ENCODE measurements around the gene KCNQ4. TPM values are rescaled to one million over a fixed set of nuclear protein-coding genes. Genes with fewer than 3 reads are reported as not detected.

KCNQ4 gene
- total RNA-seq (2021) (0.68 and 0.81 TPM in 2 replicates), Bru-seq, nascent RNA (percentile 26 among the genes with signal in this experiment), BruChase-seq, experiment 1, labeled RNA remaining after a 2-hour chase (percentile 26 among the genes with signal in this experiment), BruChase-seq, experiment 2, labeled RNA remaining after a 6-hour chase (percentile 20 among the genes with signal in this experiment)
- long read RNA-seq, partial matches to known transcripts: 0 of 1 reads
- long read RNA-seq, other reads (novel, unspliced or antisense): 1 of 1 reads

- Histone ChIP-seq H3K4me2 (peak within 1 kb of the TSS; percentile 74), H3K4me1 (replicated peaks; ENCODE audit: insufficient read depth) (no peaks in the 10 kb centered on the region), H4K20me1 (ENCODE audit: insufficient read depth) (no peaks in the 10 kb centered on the region), H3F3A (ENCODE audit: insufficient read depth, low read depth) (peaks cover 7% of the 10 kb centered on the region; the same call in 1 of the 2 replicates), H3K36me3 (ENCODE audit: low read depth) (no peaks in the 10 kb centered on the region), H3K27ac (no peak within 1 kb of the TSS), H3K4me3 (peak within 1 kb of the TSS; percentile 54; the same call in 1 of the 2 replicates), H3K9me2 (ENCODE audit: insufficient read depth) (no peaks in the 10 kb centered on the region), H3K9me3 (ENCODE audit: insufficient read depth, low read depth) (no peaks in the 10 kb centered on the region), H2AFZ (peak within 1 kb of the TSS; percentile 72; the same call in 1 of the 2 replicates), H3K27me3 (ENCODE audit: insufficient read depth, low read depth) (no peaks in the 10 kb centered on the region; the same call in 1 of the 2 replicates), H3K79me2 (ENCODE audit: low read depth) (no peaks in the 10 kb centered on the region)
- ChIA-PET CTCF (interaction anchor here (1.2 kb wide), 1 partner anchor 9 kb away, joined by 6 read pairs; no protein-coding TSS in a partner anchor), POLR2A (ENCODE audit: unreplicated experiment) (no interaction called here)
- BruUV-seq (replicated peaks): no TSS peak
- no peak for TF ChIP-seq EZH2 (IDR thresholded peaks at IDR 0.05; ENCODE audit: low read depth)
- TF ChIP-seq, protein P1, sequence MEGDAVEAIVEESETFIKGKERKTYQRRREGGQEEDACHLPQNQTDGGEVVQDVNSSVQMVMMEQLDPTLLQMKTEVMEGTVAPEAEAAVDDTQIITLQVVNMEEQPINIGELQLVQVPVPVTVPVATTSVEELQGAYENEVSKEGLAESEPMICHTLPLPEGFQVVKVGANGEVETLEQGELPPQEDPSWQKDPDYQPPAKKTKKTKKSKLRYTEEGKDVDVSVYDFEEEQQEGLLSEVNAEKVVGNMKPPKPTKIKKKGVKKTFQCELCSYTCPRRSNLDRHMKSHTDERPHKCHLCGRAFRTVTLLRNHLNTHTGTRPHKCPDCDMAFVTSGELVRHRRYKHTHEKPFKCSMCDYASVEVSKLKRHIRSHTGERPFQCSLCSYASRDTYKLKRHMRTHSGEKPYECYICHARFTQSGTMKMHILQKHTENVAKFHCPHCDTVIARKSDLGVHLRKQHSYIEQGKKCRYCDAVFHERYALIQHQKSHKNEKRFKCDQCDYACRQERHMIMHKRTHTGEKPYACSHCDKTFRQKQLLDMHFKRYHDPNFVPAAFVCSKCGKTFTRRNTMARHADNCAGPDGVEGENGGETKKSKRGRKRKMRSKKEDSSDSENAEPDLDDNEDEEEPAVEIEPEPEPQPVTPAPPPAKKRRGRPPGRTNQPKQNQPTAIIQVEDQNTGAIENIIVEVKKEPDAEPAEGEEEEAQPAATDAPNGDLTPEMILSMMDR (conservative IDR thresholded peaks at IDR 0.05): no peak
- intact Hi-C loops (cut with micrococcal nuclease; ENCODE audit: unreplicated experiment): no loop called here
- DNase-seq: peak in 1 of 2 experiments; percentile 50
These were observed at the start of gene KCNQ4 for GRCh38 chr1:40783001-40783905. Gene KCNQ4, plus strand, starts transcription at chr1:40783787. Its CDS starts 307 bp downstream, at chr1:40784094.

DNA sequence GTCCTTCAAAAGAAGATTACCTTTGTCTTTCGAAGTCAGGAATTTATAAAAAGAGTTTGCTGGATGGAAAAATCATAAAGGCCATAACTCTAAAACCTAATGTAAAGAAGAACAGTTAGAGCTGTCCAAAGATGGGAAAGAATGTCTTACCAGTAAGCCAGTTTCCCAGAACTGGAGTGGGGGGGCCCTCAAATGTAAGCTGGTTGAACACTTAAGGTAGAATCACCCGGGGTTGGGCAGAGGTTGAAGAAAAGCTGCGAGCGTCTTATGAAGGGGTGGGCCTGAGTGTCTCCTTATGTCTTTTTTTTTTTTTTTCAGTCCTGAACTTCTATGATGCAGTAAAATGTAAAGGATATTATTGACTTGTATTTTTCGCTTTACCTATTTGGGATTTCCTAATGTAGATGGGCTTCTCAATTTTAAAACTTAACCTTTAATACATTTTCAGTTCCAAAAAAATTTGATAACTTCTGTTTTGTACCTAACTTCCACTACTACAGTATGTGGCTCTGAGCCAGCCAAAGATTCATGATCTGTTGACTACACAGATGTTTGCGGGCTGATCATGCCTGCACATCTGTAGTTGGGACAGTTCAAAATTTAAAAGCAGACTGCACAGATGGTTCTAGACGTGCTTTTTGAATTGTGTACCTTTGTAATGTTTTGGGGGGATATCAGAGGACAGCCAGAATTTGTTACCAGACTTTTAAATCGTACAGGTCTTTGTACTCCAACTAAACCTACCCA, 48.5 kb upstream of the KCNQ4 start:
- ChIA-PET CTCF (no interaction called here), POLR2A (ENCODE audit: unreplicated experiment) (no interaction called here)
- Histone ChIP-seq H4K20me1 (ENCODE audit: insufficient read depth) (peaks cover 10% of the 10 kb centered on the region), H3F3A (ENCODE audit: insufficient read depth, low read depth) (peaks cover 8% of the 10 kb centered on the region; the same call in 1 of the 2 replicates), H3K4me1 (replicated peaks; ENCODE audit: insufficient read depth) (no peaks in the 10 kb centered on the region), H3K27ac (no peak overlapping the region), H2AFZ (no peak overlapping the region), H3K27me3 (ENCODE audit: insufficient read depth, low read depth) (no peaks in the 10 kb centered on the region), H3K79me2 (ENCODE audit: low read depth) (peaks cover 59% of the 10 kb centered on the region), H3K36me3 (ENCODE audit: low read depth) (peaks cover 12% of the 10 kb centered on the region; the same call in 1 of the 2 replicates), H3K4me2 (no peak overlapping the region), H3K9me2 (ENCODE audit: insufficient read depth) (no peaks in the 10 kb centered on the region), H3K4me3 (no peak overlapping the region), H3K9me3 (ENCODE audit: insufficient read depth, low read depth) (no peaks in the 10 kb centered on the region)
- intact Hi-C loops (cut with micrococcal nuclease; ENCODE audit: unreplicated experiment): no loop called here
- DNase-seq: no peak
- TF ChIP-seq, protein P1 (conservative IDR thresholded peaks at IDR 0.05): no peak
- TF ChIP-seq EZH2 (IDR thresholded peaks at IDR 0.05; ENCODE audit: low read depth): no peak
- BruUV-seq (replicated peaks): no TSS peak

- Histone ChIP-seq H3K4me1 (replicated peaks; ENCODE audit: insufficient read depth) (no peaks in the 10 kb centered on the region), H3K4me2 (no peak overlapping the region), H3K36me3 (ENCODE audit: low read depth) (peaks cover 14% of the 10 kb centered on the region; the same call in 1 of the 2 replicates), H3K27me3 (ENCODE audit: insufficient read depth, low read depth) (no peaks in the 10 kb centered on the region), H4K20me1 (ENCODE audit: insufficient read depth) (peaks cover 10% of the 10 kb centered on the region), H3F3A (ENCODE audit: insufficient read depth, low read depth) (peaks cover 8% of the 10 kb centered on the region; the same call in 1 of the 2 replicates), H3K27ac (no peak overlapping the region), H2AFZ (no peak overlapping the region), H3K9me3 (ENCODE audit: insufficient read depth, low read depth) (no peaks in the 10 kb centered on the region), H3K79me2 (ENCODE audit: low read depth) (peaks cover 50% of the 10 kb centered on the region), H3K4me3 (no peak overlapping the region), H3K9me2 (ENCODE audit: insufficient read depth) (no peaks in the 10 kb centered on the region)
- intact Hi-C loops (cut with micrococcal nuclease; ENCODE audit: unreplicated experiment): no loop called here
- no peak for DNase-seq
- no peak for TF ChIP-seq EZH2 (IDR thresholded peaks at IDR 0.05; ENCODE audit: low read depth)
- TF ChIP-seq, protein P1 (conservative IDR thresholded peaks at IDR 0.05): no peak
- CTCF ChIA-PET: interaction anchor here (0.6 kb wide), 1 partner anchor 31 kb away, joined by 6 read pairs; no protein-coding TSS in a partner anchor
- POLR2A ChIA-PET (ENCODE audit: unreplicated experiment): interaction anchor here (0.6 kb wide), 1 partner anchor 45 kb away, joined by 5 read pairs; the partner anchor contains the start of gene NFYC
- BruUV-seq (replicated peaks): no TSS peak
These were observed 47.5 kb upstream of the KCNQ4 start for GRCh38 chr1:40736085-40736531.

Data from PC-9 (cell line).